ENCODE results near the gene NELL1.

The NELL1 gene

DNA sequence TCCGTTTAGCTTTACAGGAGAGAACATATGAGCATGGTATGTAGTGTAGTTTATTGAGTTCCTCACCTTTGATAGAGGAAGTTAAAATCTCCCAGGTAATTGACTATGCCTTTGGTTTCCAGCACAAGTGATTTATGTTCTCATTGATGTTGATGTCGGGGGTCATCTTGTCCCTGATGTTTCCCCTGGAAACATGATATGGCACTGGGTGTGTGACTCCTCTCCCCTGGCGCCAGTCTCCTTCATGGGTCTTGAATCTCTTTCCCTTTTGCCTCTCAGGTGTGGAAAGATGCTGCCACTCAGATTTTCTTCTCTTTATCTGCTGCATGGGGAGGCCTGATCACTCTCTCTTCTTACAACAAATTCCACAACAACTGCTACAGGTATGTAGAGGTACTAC lies 41.7 kb upstream of the NELL1 start:
- in situ Hi-C loops (cut with HindIII; ENCODE audit: low sequenced_read_pairs) = no loop called here
- no peak overlapping the region for H3K4me3 ChIP-seq (ENCODE audit: low read depth, low read length)
- DNase-seq (ENCODE audit: low read depth, low spot score) = no peak
- no peak for TF ChIP-seq CTCF (IDR thresholded peaks at IDR 0.05; ENCODE audit: low read depth, low read length)

- in situ Hi-C loops (cut with HindIII; ENCODE audit: low sequenced_read_pairs) = no loop called here
- TF ChIP-seq CTCF (IDR thresholded peaks at IDR 0.05; ENCODE audit: low read depth, low read length) = no peak
- no peak for DNase-seq (ENCODE audit: low read depth, low spot score)
These were observed 37.7 kb upstream of the NELL1 start for GRCh38 chr11:20631519-20632168.

DNA sequence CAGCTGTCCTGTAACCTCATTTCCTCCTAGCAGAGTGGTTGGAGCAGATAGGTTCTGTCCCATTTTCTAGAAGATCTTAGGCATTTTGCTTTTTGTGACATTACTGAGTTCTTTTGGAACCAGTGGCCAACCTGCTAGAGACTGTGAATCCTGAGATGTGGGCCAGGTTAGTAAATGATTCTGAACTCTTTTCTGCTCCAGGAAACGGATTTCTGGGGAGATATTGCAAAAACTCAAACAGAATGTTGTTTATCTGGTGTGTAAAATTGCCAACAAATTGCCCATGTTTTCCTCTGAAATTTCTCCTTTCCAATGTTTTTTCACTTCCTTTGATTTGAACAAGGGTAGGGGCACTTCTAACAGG lies 37.2 kb upstream of the NELL1 start:
- no peak for DNase-seq (ENCODE audit: low read depth, low spot score)
- no peak overlapping the region for H3K4me3 ChIP-seq (ENCODE audit: low read depth, low read length)
- no peak for TF ChIP-seq CTCF (IDR thresholded peaks at IDR 0.05; ENCODE audit: low read depth, low read length)
- in situ Hi-C loops (cut with HindIII; ENCODE audit: low sequenced_read_pairs) = no loop called here

More at GRCh38 chr11:20631519-20632168, 37.7 kb upstream of the NELL1 start:
- H3K4me3 ChIP-seq (ENCODE audit: low read depth, low read length) = no peak overlapping the region

GRCh38 chr11:20634044-20634443 lies 35.3 kb upstream of the NELL1 start:
- in situ Hi-C loops (cut with HindIII; ENCODE audit: low sequenced_read_pairs) = no loop called here
- no peak for TF ChIP-seq CTCF (IDR thresholded peaks at IDR 0.05; ENCODE audit: low read depth, low read length)
- H3K4me3 ChIP-seq (ENCODE audit: low read depth, low read length) = no peak overlapping the region
- DNase-seq (ENCODE audit: low read depth, low spot score) = no peak

- no peak for TF ChIP-seq CTCF (IDR thresholded peaks at IDR 0.05; ENCODE audit: low read depth, low read length)
- DNase-seq (ENCODE audit: low read depth, low spot score) = no peak
- in situ Hi-C loops (cut with HindIII; ENCODE audit: low sequenced_read_pairs) = no loop called here
- no peak overlapping the region for H3K4me3 ChIP-seq (ENCODE audit: low read depth, low read length)
These were observed 34.6 kb upstream of the NELL1 start for GRCh38 chr11:20634781-20635180.

GRCh38 chr11:20638074-20638473 lies 31.3 kb upstream of the NELL1 start:
- in situ Hi-C loops (cut with HindIII; ENCODE audit: low sequenced_read_pairs) = no loop called here
- no peak for DNase-seq (ENCODE audit: low read depth, low spot score)
- no peak overlapping the region for H3K4me3 ChIP-seq (ENCODE audit: low read depth, low read length)
- no peak for TF ChIP-seq CTCF (IDR thresholded peaks at IDR 0.05; ENCODE audit: low read depth, low read length)

DNA sequence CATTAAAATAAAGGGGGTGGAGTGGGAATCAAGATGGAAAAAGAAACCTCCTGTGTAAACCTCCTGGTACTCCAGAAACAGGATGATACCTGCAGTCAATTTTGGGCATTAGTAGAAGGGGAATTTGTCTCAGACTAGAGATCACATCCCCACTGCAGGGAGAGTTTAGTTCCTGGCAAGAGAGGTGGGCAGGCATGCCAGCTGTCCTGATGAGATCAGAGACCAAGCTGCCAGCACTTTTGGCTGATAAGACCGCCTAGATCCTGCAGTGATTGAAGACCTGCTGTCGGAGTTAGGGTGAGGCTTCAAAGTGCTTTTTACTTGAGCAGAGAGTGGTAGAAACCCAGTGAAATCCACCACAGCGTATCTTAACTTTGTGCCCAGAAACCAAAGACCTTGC lies 29.7 kb upstream of the NELL1 start:
- in situ Hi-C loops (cut with HindIII; ENCODE audit: low sequenced_read_pairs) = no loop called here
- H3K4me3 ChIP-seq (ENCODE audit: low read depth, low read length) = no peak overlapping the region
- DNase-seq (ENCODE audit: low read depth, low spot score) = no peak
- no peak for TF ChIP-seq CTCF (IDR thresholded peaks at IDR 0.05; ENCODE audit: low read depth, low read length)

All from astrocyte of the spinal cord (primary cell).